WTC11 (cell line): Measurements from ENCODE around the gene PFKFB4. TPM values are rescaled to one million over a fixed set of nuclear protein-coding genes. Genes with fewer than 3 reads are reported as not detected.
A peak's percentile ranks its signal among the peaks of the same experiment; 100 is the strongest.

Experiments used
- ATAC-seq: fragments of 200-7000 bp; cut with Tn5 transposase; 2 replicates; pipeline ENCODE4 v1.10.0; 2021; ENCODE audit warnings: mild to moderate bottlenecking, moderate library complexity
- CTCF ChIA-PET: fragments of 300-600 bp; sonication (Branson Sonifier 250); formaldehyde crosslinking; loops from one replicate; lab custom pipeline; 2021; ENCODE audit warnings: antibody characterized with exemption; lab: Charles Lee
- POLR2A ChIA-PET: fragments of 350-600 bp; sonication (Branson Sonifier 250); formaldehyde crosslinking; loops from one replicate; lab custom pipeline; 2021; ENCODE audit warnings: antibody characterized with exemption; lab: Charles Lee
- DNase-seq: peaks from one replicate; pipeline ENCODE4 v3.0.0; 2021; ENCODE audit warnings: low spot score
- H3K27ac Mint-ChIP-seq: 2 replicates; pipeline ENCODE4 v1.8.0; 2021; ENCODE audit warnings: mixed read lengths
- H3K27me3 Mint-ChIP-seq: 2 replicates; pipeline ENCODE4 v1.8.0; 2021; ENCODE audit warnings: low read depth, mild to moderate bottlenecking, moderate library complexity, mixed read lengths
- H3K36me3 Mint-ChIP-seq: 2 replicates; pipeline ENCODE4 v1.8.0; 2021; ENCODE audit warnings: mixed read lengths
- H3K4me1 Mint-ChIP-seq: 2 replicates; pipeline ENCODE4 v1.8.0; 2022; ENCODE audit warnings: mixed read lengths
- H3K4me3 Mint-ChIP-seq: 2 replicates; pipeline ENCODE4 v1.8.0; 2021; ENCODE audit warnings: mild to moderate bottlenecking, moderate library complexity, mixed read lengths
- H3K9me3 Mint-ChIP-seq: 2 replicates; pipeline ENCODE4 v1.8.0; 2021; ENCODE audit warnings: mixed read lengths
- PRRX2 ChIP-seq: fragments of 250-450 bp; sonication (Bioruptor Pico); IDR thresholded peaks from 2 replicates; pipeline ENCODE4 v1.8.0; 2021; ENCODE audit warnings: mild to moderate bottlenecking
- SMAD3 ChIP-seq: sonication (generic); formaldehyde crosslinking; IDR thresholded peaks from 2 replicates; pipeline ENCODE4 v1.8.0; 2022; ENCODE audit warnings: missing genetic modification reagents, mild to moderate bottlenecking, borderline replicate concordance
- ZNF121 ChIP-seq: sonication (generic); formaldehyde crosslinking; IDR thresholded peaks from 2 replicates; pipeline ENCODE4 v1.8.0; 2023; ENCODE audit warnings: missing genetic modification reagents
- ZNF263 ChIP-seq: sonication (generic); formaldehyde crosslinking; IDR thresholded peaks from 2 replicates; pipeline ENCODE4 v1.8.1; 2022; ENCODE audit warnings: low read depth, mild to moderate bottlenecking, moderate library complexity, missing genetic modification reagents
- ZNF396 ChIP-seq: fragments of 250-450 bp; sonication (Bioruptor Pico); IDR thresholded peaks from 2 replicates; pipeline ENCODE4 v1.8.0; 2021; ENCODE audit warnings: mild to moderate bottlenecking, moderate library complexity, borderline replicate concordance
- total RNA-seq: library from RNA; stranded (reverse); gene quantifications from 3 replicates; pipeline ENCODE4 v1.2.3, GENCODE V29; 2021
- TF ChIP-seq, protein P1 (sequence below): sonication (generic); formaldehyde crosslinking; IDR thresholded peaks from 2 replicates; pipeline ENCODE4 v1.8.0; 2022; ENCODE audit warnings: missing genetic modification reagents
- TF ChIP-seq, protein P2 (sequence below): sonication (generic); formaldehyde crosslinking; IDR thresholded peaks from 2 replicates; pipeline ENCODE4 v1.8.0; 2023; ENCODE audit warnings: missing genetic modification reagents, mild to moderate bottlenecking, borderline replicate concordance
- TF ChIP-seq, protein P3 (sequence below): fragments of 250-450 bp; sonication (Bioruptor Pico); IDR thresholded peaks from 2 replicates; pipeline ENCODE4 v1.9.0; 2021; ENCODE audit warnings: mild to moderate bottlenecking, borderline replicate concordance
- TF ChIP-seq, protein P4 (sequence below): sonication (generic); formaldehyde crosslinking; IDR thresholded peaks from 2 replicates; pipeline ENCODE4 v1.8.0; 2022; ENCODE audit warnings: mild to moderate bottlenecking, missing genetic modification reagents

The PFKFB4 gene
- total RNA-seq, 1 experiment from 2014 or later = 18.0 TPM

DNA sequence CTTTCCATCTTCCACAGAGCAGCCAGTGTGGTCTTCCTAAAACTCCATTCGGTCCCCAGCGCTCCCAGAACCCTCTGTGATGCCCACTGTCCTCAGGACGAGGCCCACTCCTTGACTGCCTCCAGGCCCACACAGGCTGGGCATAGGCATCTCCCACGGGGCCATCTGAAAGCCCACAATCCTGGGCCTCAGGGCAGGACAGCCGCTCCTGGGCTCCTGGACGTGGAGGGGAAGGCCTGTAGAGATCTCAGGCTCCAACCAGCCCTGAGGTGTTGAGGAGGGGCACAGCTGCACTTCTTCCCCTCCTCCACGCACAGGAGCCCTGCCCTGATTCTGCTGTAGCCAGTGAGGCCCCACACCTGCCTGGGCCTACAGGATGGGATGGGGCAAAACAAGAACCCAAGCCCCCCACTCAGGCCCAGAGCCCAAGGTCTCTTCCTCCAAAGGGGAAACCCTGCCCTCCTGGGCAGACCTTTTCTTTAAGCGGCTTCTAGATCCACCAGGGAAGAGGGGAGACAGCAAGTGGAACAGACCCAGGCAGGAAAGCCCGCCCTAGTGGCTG, 78.6 kb downstream of the PFKFB4 start:
- no peaks in the 10 kb centered on the region for H3K9me3 Mint-ChIP-seq
- TF ChIP-seq ZNF396 (CRISPR knock-in tag) (no peak), ZNF121 (no peak), SMAD3 (no peak), ZNF263 (CRISPR knock-in tag) (no peak)
- TF ChIP-seq, protein P1, sequence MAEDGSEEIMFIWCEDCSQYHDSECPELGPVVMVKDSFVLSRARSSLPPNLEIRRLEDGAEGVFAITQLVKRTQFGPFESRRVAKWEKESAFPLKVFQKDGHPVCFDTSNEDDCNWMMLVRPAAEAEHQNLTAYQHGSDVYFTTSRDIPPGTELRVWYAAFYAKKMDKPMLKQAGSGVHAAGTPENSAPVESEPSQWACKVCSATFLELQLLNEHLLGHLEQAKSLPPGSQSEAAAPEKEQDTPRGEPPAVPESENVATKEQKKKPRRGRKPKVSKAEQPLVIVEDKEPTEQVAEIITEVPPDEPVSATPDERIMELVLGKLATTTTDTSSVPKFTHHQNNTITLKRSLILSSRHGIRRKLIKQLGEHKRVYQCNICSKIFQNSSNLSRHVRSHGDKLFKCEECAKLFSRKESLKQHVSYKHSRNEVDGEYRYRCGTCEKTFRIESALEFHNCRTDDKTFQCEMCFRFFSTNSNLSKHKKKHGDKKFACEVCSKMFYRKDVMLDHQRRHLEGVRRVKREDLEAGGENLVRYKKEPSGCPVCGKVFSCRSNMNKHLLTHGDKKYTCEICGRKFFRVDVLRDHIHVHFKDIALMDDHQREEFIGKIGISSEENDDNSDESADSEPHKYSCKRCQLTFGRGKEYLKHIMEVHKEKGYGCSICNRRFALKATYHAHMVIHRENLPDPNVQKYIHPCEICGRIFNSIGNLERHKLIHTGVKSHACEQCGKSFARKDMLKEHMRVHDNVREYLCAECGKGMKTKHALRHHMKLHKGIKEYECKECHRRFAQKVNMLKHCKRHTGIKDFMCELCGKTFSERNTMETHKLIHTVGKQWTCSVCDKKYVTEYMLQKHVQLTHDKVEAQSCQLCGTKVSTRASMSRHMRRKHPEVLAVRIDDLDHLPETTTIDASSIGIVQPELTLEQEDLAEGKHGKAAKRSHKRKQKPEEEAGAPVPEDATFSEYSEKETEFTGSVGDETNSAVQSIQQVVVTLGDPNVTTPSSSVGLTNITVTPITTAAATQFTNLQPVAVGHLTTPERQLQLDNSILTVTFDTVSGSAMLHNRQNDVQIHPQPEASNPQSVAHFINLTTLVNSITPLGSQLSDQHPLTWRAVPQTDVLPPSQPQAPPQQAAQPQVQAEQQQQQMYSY (CRISPR knock-in tag) = no peak
- TF ChIP-seq, all 79 proteins: peak for 0
- H3K36me3 Mint-ChIP-seq = no peaks in the 10 kb centered on the region; the same call in 1 of the 2 replicates
- no peak for DNase-seq
- POLR2A ChIA-PET = no interaction called here
- no peak overlapping the region for H3K4me3 Mint-ChIP-seq
- peaks cover 36% of the 10 kb centered on the region for H3K4me1 Mint-ChIP-seq
- no peaks in the 10 kb centered on the region; the same call in none of the 2 replicates for H3K27me3 Mint-ChIP-seq
- H3K27ac Mint-ChIP-seq = no peak overlapping the region
- CTCF ChIA-PET = interaction anchor here (1.1 to 1.8 kb wide), 2 partner anchors 42 to 80 kb away, joined by 3 to 5 read pairs; no protein-coding TSS in a partner anchor
- ATAC-seq = no peak

DNA sequence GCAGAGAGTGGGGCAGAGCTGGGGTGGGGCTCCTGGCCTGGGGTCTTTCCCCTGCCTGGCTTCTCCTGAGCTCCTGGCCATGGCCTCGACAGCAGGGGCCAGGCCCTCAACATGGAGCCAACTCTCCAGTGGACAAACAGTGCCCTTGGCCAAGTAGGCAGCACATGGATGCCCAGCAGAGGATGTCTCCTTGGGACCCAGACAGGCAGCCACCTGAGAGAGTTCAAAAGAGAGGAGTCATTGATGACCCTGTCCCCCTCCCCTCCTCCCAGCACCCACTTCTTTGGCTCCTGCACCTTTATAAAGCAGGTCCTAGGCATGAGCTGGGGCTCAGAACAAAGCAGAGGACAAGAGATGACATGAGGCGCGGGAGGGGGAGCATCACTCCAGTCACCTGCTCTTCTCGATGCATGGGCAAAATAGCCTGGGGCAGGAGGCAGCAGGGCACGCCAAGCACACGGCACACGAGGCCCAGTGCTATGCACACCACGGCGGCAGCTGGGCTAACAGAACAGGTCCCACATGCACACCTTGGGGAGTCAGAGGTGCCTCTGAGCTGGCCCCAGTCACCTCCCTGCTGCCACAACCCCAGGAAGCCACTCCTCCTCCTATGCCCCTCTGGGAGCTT, 80.1 kb downstream of the PFKFB4 start:
- ATAC-seq = no peak
- Mint-ChIP-seq H3K4me1 (peaks cover 39% of the 10 kb centered on the region), H3K9me3 (no peaks in the 10 kb centered on the region), H3K27me3 (no peaks in the 10 kb centered on the region; the same call in none of the 2 replicates), H3K4me3 (no peak overlapping the region), H3K36me3 (no peaks in the 10 kb centered on the region; the same call in 1 of the 2 replicates), H3K27ac (no peak overlapping the region)
- DNase-seq = no peak
- ChIA-PET POLR2A (interaction anchor here (0.5 to 0.7 kb wide), 2 partner anchors 34 to 212 kb away, joined by 7 to 8 read pairs; no protein-coding TSS in a partner anchor), CTCF (interaction anchor here (0.9 to 6.3 kb wide), 5 partner anchors 9 to 81 kb away, joined by 3 to 168 read pairs (median 5); partner anchors contain the start of gene SHISA5)
- no peak for TF ChIP-seq PRRX2 (CRISPR knock-in tag)

DNA sequence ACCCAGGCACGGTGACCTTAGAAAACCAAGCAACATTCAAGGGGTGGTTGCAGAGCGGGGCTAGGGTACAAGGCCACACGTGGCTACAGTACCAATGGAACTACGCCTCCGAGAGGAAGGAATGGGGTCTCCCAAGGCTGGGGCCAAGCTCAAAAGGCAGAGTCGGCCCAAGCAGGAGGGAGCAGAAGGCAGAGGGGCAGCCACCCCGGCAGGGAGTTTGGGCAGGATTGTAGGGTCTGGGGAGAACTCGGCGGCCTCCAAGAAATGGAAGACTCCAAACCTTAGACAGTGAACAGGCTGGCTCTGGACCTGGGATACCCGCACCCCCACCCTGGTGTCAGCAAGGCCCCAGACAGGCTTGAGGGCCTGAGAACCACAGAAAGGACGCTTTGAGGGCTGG, 81.4 kb downstream of the PFKFB4 start:
- Mint-ChIP-seq H3K4me1 (peaks cover 39% of the 10 kb centered on the region), H3K27me3 (no peaks in the 10 kb centered on the region; the same call in none of the 2 replicates), H3K4me3 (peak overlapping the region; percentile 14), H3K9me3 (no peaks in the 10 kb centered on the region), H3K36me3 (no peaks in the 10 kb centered on the region; the same call in 1 of the 2 replicates), H3K27ac (peak overlapping the region; percentile 79)
- ATAC-seq = peak; percentile 4; the same call in 1 of the 2 replicates
- ChIA-PET POLR2A (interaction anchor here (0.6 to 3.3 kb wide), 6 partner anchors 8 to 160 kb away, joined by 3 to 21 read pairs (median 3); partner anchors contain the start of genes CCDC51, PFKFB4, SHISA5 and SLC26A6), CTCF (interaction anchor here (0.8 to 6.3 kb wide), 15 partner anchors 10 to 1196 kb away, joined by 3 to 168 read pairs (median 5); partner anchors contain the start of genes CCDC51, SHISA5, SLC26A6 and TMA7)
- DNase-seq = peak; percentile 34
- TF ChIP-seq, protein P2, sequence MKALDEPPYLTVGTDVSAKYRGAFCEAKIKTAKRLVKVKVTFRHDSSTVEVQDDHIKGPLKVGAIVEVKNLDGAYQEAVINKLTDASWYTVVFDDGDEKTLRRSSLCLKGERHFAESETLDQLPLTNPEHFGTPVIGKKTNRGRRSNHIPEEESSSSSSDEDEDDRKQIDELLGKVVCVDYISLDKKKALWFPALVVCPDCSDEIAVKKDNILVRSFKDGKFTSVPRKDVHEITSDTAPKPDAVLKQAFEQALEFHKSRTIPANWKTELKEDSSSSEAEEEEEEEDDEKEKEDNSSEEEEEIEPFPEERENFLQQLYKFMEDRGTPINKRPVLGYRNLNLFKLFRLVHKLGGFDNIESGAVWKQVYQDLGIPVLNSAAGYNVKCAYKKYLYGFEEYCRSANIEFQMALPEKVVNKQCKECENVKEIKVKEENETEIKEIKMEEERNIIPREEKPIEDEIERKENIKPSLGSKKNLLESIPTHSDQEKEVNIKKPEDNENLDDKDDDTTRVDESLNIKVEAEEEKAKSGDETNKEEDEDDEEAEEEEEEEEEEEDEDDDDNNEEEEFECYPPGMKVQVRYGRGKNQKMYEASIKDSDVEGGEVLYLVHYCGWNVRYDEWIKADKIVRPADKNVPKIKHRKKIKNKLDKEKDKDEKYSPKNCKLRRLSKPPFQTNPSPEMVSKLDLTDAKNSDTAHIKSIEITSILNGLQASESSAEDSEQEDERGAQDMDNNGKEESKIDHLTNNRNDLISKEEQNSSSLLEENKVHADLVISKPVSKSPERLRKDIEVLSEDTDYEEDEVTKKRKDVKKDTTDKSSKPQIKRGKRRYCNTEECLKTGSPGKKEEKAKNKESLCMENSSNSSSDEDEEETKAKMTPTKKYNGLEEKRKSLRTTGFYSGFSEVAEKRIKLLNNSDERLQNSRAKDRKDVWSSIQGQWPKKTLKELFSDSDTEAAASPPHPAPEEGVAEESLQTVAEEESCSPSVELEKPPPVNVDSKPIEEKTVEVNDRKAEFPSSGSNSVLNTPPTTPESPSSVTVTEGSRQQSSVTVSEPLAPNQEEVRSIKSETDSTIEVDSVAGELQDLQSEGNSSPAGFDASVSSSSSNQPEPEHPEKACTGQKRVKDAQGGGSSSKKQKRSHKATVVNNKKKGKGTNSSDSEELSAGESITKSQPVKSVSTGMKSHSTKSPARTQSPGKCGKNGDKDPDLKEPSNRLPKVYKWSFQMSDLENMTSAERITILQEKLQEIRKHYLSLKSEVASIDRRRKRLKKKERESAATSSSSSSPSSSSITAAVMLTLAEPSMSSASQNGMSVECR = no peak
- TF ChIP-seq, protein P3, sequence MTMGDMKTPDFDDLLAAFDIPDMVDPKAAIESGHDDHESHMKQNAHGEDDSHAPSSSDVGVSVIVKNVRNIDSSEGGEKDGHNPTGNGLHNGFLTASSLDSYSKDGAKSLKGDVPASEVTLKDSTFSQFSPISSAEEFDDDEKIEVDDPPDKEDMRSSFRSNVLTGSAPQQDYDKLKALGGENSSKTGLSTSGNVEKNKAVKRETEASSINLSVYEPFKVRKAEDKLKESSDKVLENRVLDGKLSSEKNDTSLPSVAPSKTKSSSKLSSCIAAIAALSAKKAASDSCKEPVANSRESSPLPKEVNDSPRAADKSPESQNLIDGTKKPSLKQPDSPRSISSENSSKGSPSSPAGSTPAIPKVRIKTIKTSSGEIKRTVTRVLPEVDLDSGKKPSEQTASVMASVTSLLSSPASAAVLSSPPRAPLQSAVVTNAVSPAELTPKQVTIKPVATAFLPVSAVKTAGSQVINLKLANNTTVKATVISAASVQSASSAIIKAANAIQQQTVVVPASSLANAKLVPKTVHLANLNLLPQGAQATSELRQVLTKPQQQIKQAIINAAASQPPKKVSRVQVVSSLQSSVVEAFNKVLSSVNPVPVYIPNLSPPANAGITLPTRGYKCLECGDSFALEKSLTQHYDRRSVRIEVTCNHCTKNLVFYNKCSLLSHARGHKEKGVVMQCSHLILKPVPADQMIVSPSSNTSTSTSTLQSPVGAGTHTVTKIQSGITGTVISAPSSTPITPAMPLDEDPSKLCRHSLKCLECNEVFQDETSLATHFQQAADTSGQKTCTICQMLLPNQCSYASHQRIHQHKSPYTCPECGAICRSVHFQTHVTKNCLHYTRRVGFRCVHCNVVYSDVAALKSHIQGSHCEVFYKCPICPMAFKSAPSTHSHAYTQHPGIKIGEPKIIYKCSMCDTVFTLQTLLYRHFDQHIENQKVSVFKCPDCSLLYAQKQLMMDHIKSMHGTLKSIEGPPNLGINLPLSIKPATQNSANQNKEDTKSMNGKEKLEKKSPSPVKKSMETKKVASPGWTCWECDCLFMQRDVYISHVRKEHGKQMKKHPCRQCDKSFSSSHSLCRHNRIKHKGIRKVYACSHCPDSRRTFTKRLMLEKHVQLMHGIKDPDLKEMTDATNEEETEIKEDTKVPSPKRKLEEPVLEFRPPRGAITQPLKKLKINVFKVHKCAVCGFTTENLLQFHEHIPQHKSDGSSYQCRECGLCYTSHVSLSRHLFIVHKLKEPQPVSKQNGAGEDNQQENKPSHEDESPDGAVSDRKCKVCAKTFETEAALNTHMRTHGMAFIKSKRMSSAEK (CRISPR knock-in tag) = no peak
- TF ChIP-seq, protein P4, sequence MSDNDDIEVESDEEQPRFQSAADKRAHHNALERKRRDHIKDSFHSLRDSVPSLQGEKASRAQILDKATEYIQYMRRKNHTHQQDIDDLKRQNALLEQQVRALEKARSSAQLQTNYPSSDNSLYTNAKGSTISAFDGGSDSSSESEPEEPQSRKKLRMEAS = 0 out of 2 replicates have a peak, but pooled peaks have one; percentile 1
